Sigmoid colon (tissue), 7 donors: ENCODE results near the gene ACTR3C. TPM values are rescaled to one million over a fixed set of nuclear protein-coding genes. Genes with fewer than 3 reads are reported as not detected.
"Not testable (repeated sequence)": the region's sequence is repeated elsewhere in the genome, so short reads cannot be mapped to it uniquely, and the experiment has no call there.

Experiments
- DNase-seq: peaks from one replicate; pipeline ENCODE4 v3.0.0-alpha.2; 2019
- H3K27ac ChIP-seq, 4 donors: fragments of 200-600 bp; sonication (generic); one replicate each; pipeline ENCODE4 v1.5.1; 2016 to 2019; ENCODE audit warnings: mild to moderate bottlenecking in 1 of 4
- H3K27me3 ChIP-seq, 3 donors: fragments of 200-600 bp; sonication (generic); one replicate each; pipeline ENCODE4 v1.5.1; 2019; ENCODE audit warnings: mild to moderate bottlenecking in 1 of 3
- H3K36me3 ChIP-seq, 4 donors: fragments of 200-600 bp; sonication (generic); one replicate each; pipeline ENCODE4 v1.5.1; 2016 to 2019
- H3K4me1 ChIP-seq, 4 donors: fragments of 200-600 bp; sonication (generic); one replicate each; pipeline ENCODE4 v1.5.1; 2017 to 2019
- H3K4me3 ChIP-seq, 4 donors: fragments of 200-600 bp; sonication (generic); one replicate each; pipeline ENCODE4 v1.5.1; 2017 to 2019; ENCODE audit warnings: mild to moderate bottlenecking in 2 of 4, moderate library complexity in 1 of 4
- H3K9me3 ChIP-seq, 4 donors: fragments of 200-600 bp in 3 of 4; sonication (generic) in 3 of 4; one replicate each; pipeline versions ENCODE4 v1.5.1 to v1.6.1; 2013 to 2019
- WGBS, 2 donors: extraction: QIAGEN DNeasy Blood & Tissue Kit; methylation state at CpG; one replicate each; pipeline ENCODE4 v1.1.7; 2013; 5-methylcytosine and 5-hydroxymethylcytosine counted together
- intact Hi-C: fragments of 100-400 bp; cut with DNase I; formaldehyde crosslinking; loops from one replicate; pipeline ENCODE4 v1.15.1; 2023
- polyA plus RNA-seq, 3 donors: library from polyadenylated mRNA; stranded (reverse); fragments of 200-250 nt; gene quantifications; one replicate each; pipeline ENCODE4 v1.2.3, GENCODE V29; 2013
- total RNA-seq, 4 donors: library from RNA; depleted of rRNA; stranded (reverse); fragments of >200 nt; gene quantifications; one replicate each; pipeline ENCODE4 v1.1.0, GENCODE V29; 2016
- donor health status: healthy with polysubstance abuse.
- donor health status: Bipolar disorder and iron deficiency.
- donor health status: healthy.

ACTR3C gene
- total and polyA plus RNA-seq, 7 donors = 2.9 to 13.3 (median 8.3) TPM

- H3K9me3 ChIP-seq, DNase-seq, H3K4me3 ChIP-seq, H3K27me3 ChIP-seq, H3K36me3 ChIP-seq, intact Hi-C loops, H3K27ac ChIP-seq, H3K4me1 ChIP-seq: not testable (repeated sequence)
- WGBS, 2 donors = 60 to 82% methylated on average over 2 of the region's 2 CpGs
These were observed 80.4 kb downstream of the ACTR3C start for GRCh38 chr7:150242935-150243334.

GRCh38 chr7:150225444-150225843 lies 97.9 kb downstream of the ACTR3C start:
- H3K9me3 ChIP-seq, H3K36me3 ChIP-seq, DNase-seq, intact Hi-C loops, H3K4me1 ChIP-seq, H3K27ac ChIP-seq, H3K27me3 ChIP-seq, H3K4me3 ChIP-seq: not testable (repeated sequence)
- 74 to 77% methylated on average over 3 of the region's 3 CpGs for WGBS, 2 donors

- H3K27ac ChIP-seq, H3K4me3 ChIP-seq, intact Hi-C loops, H3K9me3 ChIP-seq, H3K36me3 ChIP-seq, H3K4me1 ChIP-seq, H3K27me3 ChIP-seq, DNase-seq: not testable (repeated sequence)
- 70 to 72% methylated on average over 11 of the region's 11 CpGs for WGBS, 2 donors
These were observed 101.0 kb downstream of the ACTR3C start for GRCh38 chr7:150222083-150222972.

GRCh38 chr7:150220673-150221181 lies 102.6 kb downstream of the ACTR3C start:
- DNase-seq = peak; percentile 66
- Histone ChIP-seq H3K4me3 (peak overlapping the region in 3 of 4 donors; percentile 31 to 36 (median 36)), H3K27ac (peak overlapping the region in 1 of 4 donors; percentile 44)
- H3K9me3 ChIP-seq, intact Hi-C loops, H3K4me1 ChIP-seq, H3K27me3 ChIP-seq, H3K36me3 ChIP-seq: not testable (repeated sequence)
- WGBS, 2 donors = 6 to 13% methylated on average over 37 to 38 of the region's 38 CpGs

- H3K27me3 ChIP-seq, DNase-seq, H3K36me3 ChIP-seq, intact Hi-C loops, H3K4me1 ChIP-seq, H3K9me3 ChIP-seq: not testable (repeated sequence)
- peak overlapping the region in 1 of 4 donors; percentile 44 for H3K27ac ChIP-seq
- H3K4me3 ChIP-seq = peak overlapping the region in 3 of 4 donors; percentile 31 to 36 (median 36)
- WGBS, 2 donors = 3 to 13% methylated on average over 24 to 25 of the region's 50 CpGs
These were observed 103.2 kb downstream of the ACTR3C start for GRCh38 chr7:150219941-150220658.

GRCh38 chr7:150206848-150207247 lies 116.5 kb downstream of the ACTR3C start:
- H3K9me3 ChIP-seq, H3K27ac ChIP-seq, H3K4me1 ChIP-seq, DNase-seq, H3K27me3 ChIP-seq, H3K4me3 ChIP-seq, H3K36me3 ChIP-seq, intact Hi-C loops: not testable (repeated sequence)
- WGBS, 2 donors = 77 to 100% methylated on average over 1 of the region's 1 CpG

- DNase-seq, H3K36me3 ChIP-seq, H3K27ac ChIP-seq, H3K27me3 ChIP-seq, H3K4me3 ChIP-seq, intact Hi-C loops, H3K9me3 ChIP-seq, H3K4me1 ChIP-seq: not testable (repeated sequence)
- 89 to 96% methylated on average over 4 of the region's 4 CpGs for WGBS, 2 donors
These were observed 117.5 kb downstream of the ACTR3C start for GRCh38 chr7:150205866-150206265.

GRCh38 chr7:150204577-150204976 lies 118.8 kb downstream of the ACTR3C start:
- H3K9me3 ChIP-seq, DNase-seq, H3K4me3 ChIP-seq, intact Hi-C loops, H3K4me1 ChIP-seq, H3K27ac ChIP-seq, H3K36me3 ChIP-seq, H3K27me3 ChIP-seq: not testable (repeated sequence)
- 93 to 95% methylated on average over 7 of the region's 7 CpGs for WGBS, 2 donors

GRCh38 chr7:150202894-150203293 lies 120.5 kb downstream of the ACTR3C start:
- H3K36me3 ChIP-seq, H3K4me3 ChIP-seq, H3K27me3 ChIP-seq, H3K9me3 ChIP-seq, H3K4me1 ChIP-seq, intact Hi-C loops, H3K27ac ChIP-seq, DNase-seq: not testable (repeated sequence)
- 89% methylated on average over 4 of the region's 4 CpGs for WGBS, 2 donors

Other genes starting within 250 kb of the ACTR3C start
- 10 to 100 TPM; 10.3 to 14.0 (median 11.0) TPM for gene LRRC61, start 190 bp downstream of the ACTR3C start, total RNA-seq
- 10 to 100 TPM in 2 of 3 donors, 1 to 10 TPM in 1; 4.4 to 18.6 (median 10.8) TPM for gene LRRC61, start 190 bp downstream of the ACTR3C start, polyA plus RNA-seq
- gene RARRES2, start 18.1 kb upstream of the ACTR3C start, total RNA-seq = 100 to 1,000 TPM; 257 to 447 (median 388) TPM
- gene RARRES2, start 18.1 kb upstream of the ACTR3C start, polyA plus RNA-seq = 100 to 1,000 TPM in 2 of 3 donors, 10 to 100 TPM in 1; 28.9 to 289 (median 132) TPM
- gene REPIN1, start 45.3 kb upstream of the ACTR3C start, total RNA-seq = 10 to 100 TPM; 56.3 to 63.7 (median 57.0) TPM
- 100 to 1,000 TPM in 1 of 3 donors, 10 to 100 TPM in 2; 50.9 to 131 (median 52.3) TPM for gene REPIN1, start 45.3 kb upstream of the ACTR3C start, polyA plus RNA-seq
- gene ZNF775, start 55.8 kb upstream of the ACTR3C start, total RNA-seq = 10 to 100 TPM in 1 of 4 donors, 1 to 10 TPM in 3; 6.1 to 10.7 (median 6.9) TPM
- gene ZNF775, start 55.8 kb upstream of the ACTR3C start, polyA plus RNA-seq = 1 to 10 TPM; 3.0 to 6.1 (median 5.4) TPM
- 1 to 10 TPM; 5.3 to 7.9 (median 7.2) TPM for gene GIMAP8, start 127.1 kb upstream of the ACTR3C start, total RNA-seq
- gene GIMAP8, start 127.1 kb upstream of the ACTR3C start, polyA plus RNA-seq = 10 to 100 TPM in 1 of 3 donors, 1 to 10 TPM in 2; 2.4 to 10.7 (median 2.8) TPM
- 10 to 100 TPM; 10.0 to 15.1 (median 13.3) TPM for gene GIMAP7, start 191.3 kb upstream of the ACTR3C start, total RNA-seq
- 10 to 100 TPM in 2 of 3 donors, 1 to 10 TPM in 1; 8.6 to 42.9 (median 12.6) TPM for gene GIMAP7, start 191.3 kb upstream of the ACTR3C start, polyA plus RNA-seq
- gene GIMAP4, start 243.8 kb upstream of the ACTR3C start, total RNA-seq = 10 to 100 TPM; 18.9 to 24.1 (median 22.2) TPM
- gene GIMAP4, start 243.8 kb upstream of the ACTR3C start, polyA plus RNA-seq = 10 to 100 TPM in 2 of 3 donors, 1 to 10 TPM in 1; 9.5 to 44.8 (median 11.4) TPM